ENCODE results near the gene HSPB7.

GRCh38 chr1:16028237-16029002 lies 10.6 kb upstream of the HSPB7 start:
- TF ChIP-seq, protein P1, sequence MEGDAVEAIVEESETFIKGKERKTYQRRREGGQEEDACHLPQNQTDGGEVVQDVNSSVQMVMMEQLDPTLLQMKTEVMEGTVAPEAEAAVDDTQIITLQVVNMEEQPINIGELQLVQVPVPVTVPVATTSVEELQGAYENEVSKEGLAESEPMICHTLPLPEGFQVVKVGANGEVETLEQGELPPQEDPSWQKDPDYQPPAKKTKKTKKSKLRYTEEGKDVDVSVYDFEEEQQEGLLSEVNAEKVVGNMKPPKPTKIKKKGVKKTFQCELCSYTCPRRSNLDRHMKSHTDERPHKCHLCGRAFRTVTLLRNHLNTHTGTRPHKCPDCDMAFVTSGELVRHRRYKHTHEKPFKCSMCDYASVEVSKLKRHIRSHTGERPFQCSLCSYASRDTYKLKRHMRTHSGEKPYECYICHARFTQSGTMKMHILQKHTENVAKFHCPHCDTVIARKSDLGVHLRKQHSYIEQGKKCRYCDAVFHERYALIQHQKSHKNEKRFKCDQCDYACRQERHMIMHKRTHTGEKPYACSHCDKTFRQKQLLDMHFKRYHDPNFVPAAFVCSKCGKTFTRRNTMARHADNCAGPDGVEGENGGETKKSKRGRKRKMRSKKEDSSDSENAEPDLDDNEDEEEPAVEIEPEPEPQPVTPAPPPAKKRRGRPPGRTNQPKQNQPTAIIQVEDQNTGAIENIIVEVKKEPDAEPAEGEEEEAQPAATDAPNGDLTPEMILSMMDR (IDR thresholded peaks at IDR 0.05; ENCODE audit: borderline replicate concordance, extremely low read depth, low read length, poor library complexity, severe bottlenecking): no peak
- no peak for TF ChIP-seq EZH2 (IDR thresholded peaks at IDR 0.05; ENCODE audit: borderline replicate concordance, low read depth, low read length, severe bottlenecking)

Data from DND-41 (cell line).